OCI-LY3 (cell line): ENCODE data around the gene DOCK4.

Experiments used
- EZH2phosphoT487 ChIP-seq: fragments of 200-600 bp; shearing (Covaris generic); IDR thresholded peaks from 2 replicates; pipeline ENCODE4 v1.6.1; 2018; ENCODE audit warnings: antibody characterized with exemption, mixed run types, low read depth
- TF ChIP-seq, protein P1 (sequence below): fragments of 200-600, 300-600 bp; sonication (generic); IDR thresholded peaks from 2 replicates; pipeline ENCODE4 v1.5.1; 2014; ENCODE audit warnings: antibody characterized with exemption, low read length, low read depth

DNA sequence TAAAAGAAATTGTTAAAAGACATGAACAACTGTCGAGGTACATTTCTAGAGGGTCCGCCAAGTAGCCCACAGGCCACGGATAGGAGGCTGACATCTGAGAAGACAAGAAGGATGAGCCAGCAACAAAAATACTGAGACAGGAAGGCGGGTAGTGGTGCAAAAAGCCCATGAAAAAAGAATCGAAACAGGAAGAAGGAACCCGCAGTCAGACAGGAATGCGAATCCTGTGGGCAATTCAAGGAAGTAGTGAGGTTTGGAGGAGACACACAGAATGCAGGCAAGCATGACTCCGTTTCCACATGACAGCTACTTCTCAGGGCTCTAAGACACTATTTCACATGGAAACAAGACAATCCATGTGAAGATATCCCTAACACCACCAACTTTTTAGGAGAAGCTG lies 125.2 kb downstream of the DOCK4 start:
- TF ChIP-seq, protein P1, sequence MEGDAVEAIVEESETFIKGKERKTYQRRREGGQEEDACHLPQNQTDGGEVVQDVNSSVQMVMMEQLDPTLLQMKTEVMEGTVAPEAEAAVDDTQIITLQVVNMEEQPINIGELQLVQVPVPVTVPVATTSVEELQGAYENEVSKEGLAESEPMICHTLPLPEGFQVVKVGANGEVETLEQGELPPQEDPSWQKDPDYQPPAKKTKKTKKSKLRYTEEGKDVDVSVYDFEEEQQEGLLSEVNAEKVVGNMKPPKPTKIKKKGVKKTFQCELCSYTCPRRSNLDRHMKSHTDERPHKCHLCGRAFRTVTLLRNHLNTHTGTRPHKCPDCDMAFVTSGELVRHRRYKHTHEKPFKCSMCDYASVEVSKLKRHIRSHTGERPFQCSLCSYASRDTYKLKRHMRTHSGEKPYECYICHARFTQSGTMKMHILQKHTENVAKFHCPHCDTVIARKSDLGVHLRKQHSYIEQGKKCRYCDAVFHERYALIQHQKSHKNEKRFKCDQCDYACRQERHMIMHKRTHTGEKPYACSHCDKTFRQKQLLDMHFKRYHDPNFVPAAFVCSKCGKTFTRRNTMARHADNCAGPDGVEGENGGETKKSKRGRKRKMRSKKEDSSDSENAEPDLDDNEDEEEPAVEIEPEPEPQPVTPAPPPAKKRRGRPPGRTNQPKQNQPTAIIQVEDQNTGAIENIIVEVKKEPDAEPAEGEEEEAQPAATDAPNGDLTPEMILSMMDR, result no peak
- no peak for TF ChIP-seq EZH2phosphoT487
